HG03025 (cell line): ENCODE results near the gene PCDHB16.
"Not testable (repeated sequence)": the region's sequence is repeated elsewhere in the genome, so short reads cannot be mapped to it uniquely, and the experiment has no call there.

Experiments
- ATAC-seq: cut with Tn5 transposase; IDR thresholded peaks from one replicate; pipeline ENCODE4 v1.9.1; 2021; ENCODE audit warnings: mild to moderate bottlenecking, moderate library complexity; ENCODE audit not compliant: unreplicated experiment, low FRiP score

The PCDHB16 gene

DNA sequence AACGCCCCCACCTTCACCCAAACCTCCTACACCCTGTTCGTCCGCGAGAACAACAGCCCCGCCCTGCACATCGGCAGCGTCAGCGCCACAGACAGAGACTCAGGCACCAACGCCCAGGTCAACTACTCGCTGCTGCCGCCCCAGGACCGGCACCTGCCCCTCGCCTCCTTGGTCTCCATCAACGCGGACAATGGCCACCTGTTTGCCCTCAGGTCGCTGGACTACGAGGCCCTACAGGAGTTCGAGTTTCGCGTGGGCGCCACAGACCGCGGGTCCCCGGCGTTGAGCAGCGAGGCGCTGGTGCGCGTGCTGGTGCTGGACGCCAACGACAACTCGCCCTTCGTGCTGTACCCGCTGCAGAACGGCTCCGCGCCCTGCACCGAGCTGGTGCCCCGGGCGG lies 42.7 kb downstream of the PCDHB16 start:
- not testable (repeated sequence) for ATAC-seq

DNA sequence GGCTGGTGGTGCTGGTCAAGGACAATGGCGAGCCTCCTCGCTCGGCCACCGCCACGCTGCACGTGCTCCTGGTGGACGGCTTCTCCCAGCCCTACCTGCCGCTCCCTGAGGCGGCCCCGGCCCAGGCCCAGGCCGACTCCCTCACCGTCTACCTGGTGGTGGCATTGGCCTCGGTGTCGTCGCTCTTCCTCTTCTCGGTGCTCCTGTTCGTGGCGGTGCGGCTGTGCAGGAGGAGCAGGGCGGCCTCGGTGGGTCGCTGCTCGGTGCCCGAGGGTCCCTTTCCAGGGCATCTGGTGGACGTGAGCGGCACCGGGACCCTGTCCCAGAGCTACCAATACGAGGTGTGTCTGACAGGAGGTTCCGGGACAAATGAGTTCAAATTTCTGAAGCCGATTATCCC lies 43.2 kb downstream of the PCDHB16 start:
- ATAC-seq: not testable (repeated sequence)

DNA sequence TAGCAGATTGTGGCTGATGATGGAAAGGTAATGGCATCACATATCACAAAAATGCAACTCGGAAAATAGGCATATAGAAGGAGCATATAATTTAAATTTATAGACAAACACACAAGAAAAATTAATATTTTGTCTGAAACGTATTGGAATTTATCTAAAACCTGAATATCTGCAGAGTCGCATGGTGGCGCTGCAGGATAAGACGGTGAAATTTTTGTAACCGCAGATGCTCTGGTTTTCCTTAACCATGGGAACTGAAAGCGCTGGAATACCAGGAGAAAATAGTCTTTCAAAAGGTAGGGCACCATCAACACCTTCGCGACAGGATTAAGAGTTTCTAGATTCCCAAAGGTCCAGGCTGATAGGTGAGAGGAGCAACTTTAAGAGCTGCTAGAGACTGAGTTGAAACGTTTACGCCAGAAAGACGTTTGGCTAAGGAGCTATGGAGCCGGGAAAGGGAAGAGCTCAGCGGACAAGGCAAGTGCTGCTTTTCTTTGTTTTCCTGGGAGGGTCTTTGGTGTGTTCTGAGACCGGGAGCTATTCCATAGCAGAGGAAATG lies 52.0 kb downstream of the PCDHB16 start:
- no peak for ATAC-seq
